Mammary epithelial cell (primary cell): ENCODE measurements around the gene EN2.

ENCODE experiments used
- CTCF ChIP-seq, 2 donors: IDR thresholded peaks in 1 of 2; conservative IDR thresholded peaks in 1 of 2; 2 replicates each; pipeline ENCODE4 v1.5.1; 2011 to 2012; ENCODE audit warnings: inconsistent platforms in 2 of 2, low read length in 2 of 2, mild to moderate bottlenecking in 2 of 2, control low read depth in 1 of 2, low read depth in 1 of 2; ENCODE audit not compliant: insufficient read depth in 1 of 2; ENCODE audit errors: extremely low read depth in 1 of 2
- EZH2 ChIP-seq: IDR thresholded peaks from 2 replicates; pipeline ENCODE4 v1.6.1; 2012; ENCODE audit warnings: low read length, inconsistent platforms, borderline replicate concordance

- TF ChIP-seq CTCF (conservative IDR thresholded peaks at IDR 0.05 in 1 of 2, IDR thresholded peaks at IDR 0.05 in 1 of 2; ENCODE audit: extremely low read depth in 1 of 2, insufficient read depth in 1 of 2, low read depth in 1 of 2, low read length in 2 of 2) (no peak), EZH2 (no peak)
Measured at GRCh38 chr7:155430606-155431005, 27.3 kb upstream of the EN2 start.
